Measurements from ENCODE around the gene SOX9. TPM values are rescaled to one million over a fixed set of nuclear protein-coding genes. Genes with fewer than 3 reads are reported as not detected.

SOX9 gene
- total and polyA plus RNA-seq, 4 donors, result 0.42 to 1.7 (median 0.99) TPM

- Histone ChIP-seq H3K27ac (ENCODE audit: low read depth in 1 of 2, low read length in 2 of 2) (no peak overlapping the region), H3K4me3 (ENCODE audit: low read depth in 1 of 3, low read length in 3 of 3) (no peak overlapping the region), H3K27me3 (ENCODE audit: control insufficient read depth in 4 of 4, insufficient read depth in 4 of 4, low read length in 3 of 4) (no peaks in the 10 kb centered on the region), H3K36me3 (ENCODE audit: control insufficient read depth in 4 of 4, insufficient read depth in 3 of 4, low read depth in 1 of 4, low read length in 3 of 4) (no peaks in the 10 kb centered on the region), H3K4me1 (ENCODE audit: control insufficient read depth in 4 of 4, insufficient read depth in 4 of 4, low read length in 3 of 4) (no peaks in the 10 kb centered on the region), H3K9me3 (ENCODE audit: control insufficient read depth in 4 of 4, low read length in 3 of 4) (no peaks in the 10 kb centered on the region), H3K9ac (ENCODE audit: low read depth in 1 of 2, low read length in 2 of 2) (no peak overlapping the region)
- no peak for TF ChIP-seq ATF3 (IDR thresholded peaks at IDR 0.05)
- TF ChIP-seq HNF4G (IDR thresholded peaks at IDR 0.05), result no peak
- TF ChIP-seq EGR1 (IDR thresholded peaks at IDR 0.05; ENCODE audit: low read depth in 2 of 2), result no peak
- TF ChIP-seq GABPA (IDR thresholded peaks at IDR 0.05 in 1 of 2, conservative IDR thresholded peaks at IDR 0.05 in 1 of 2), result no peak
- TF ChIP-seq NR2F2 (IDR thresholded peaks at IDR 0.05), result no peak
- TF ChIP-seq TAF1 (conservative IDR thresholded peaks at IDR 0.05), result no peak
- no peak for TF ChIP-seq JUND (IDR thresholded peaks at IDR 0.05)
- TF ChIP-seq SP1 (IDR thresholded peaks at IDR 0.05), result no peak
- TF ChIP-seq, protein P1, sequence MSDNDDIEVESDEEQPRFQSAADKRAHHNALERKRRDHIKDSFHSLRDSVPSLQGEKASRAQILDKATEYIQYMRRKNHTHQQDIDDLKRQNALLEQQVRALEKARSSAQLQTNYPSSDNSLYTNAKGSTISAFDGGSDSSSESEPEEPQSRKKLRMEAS (IDR thresholded peaks at IDR 0.05), result no peak
- no peak for TF ChIP-seq FOXA2 (IDR thresholded peaks at IDR 0.05)
- no peak for TF ChIP-seq RAD21 (IDR thresholded peaks at IDR 0.05)
- TF ChIP-seq HNF4A (conservative IDR thresholded peaks at IDR 0.05), result no peak
- TF ChIP-seq, protein P2, sequence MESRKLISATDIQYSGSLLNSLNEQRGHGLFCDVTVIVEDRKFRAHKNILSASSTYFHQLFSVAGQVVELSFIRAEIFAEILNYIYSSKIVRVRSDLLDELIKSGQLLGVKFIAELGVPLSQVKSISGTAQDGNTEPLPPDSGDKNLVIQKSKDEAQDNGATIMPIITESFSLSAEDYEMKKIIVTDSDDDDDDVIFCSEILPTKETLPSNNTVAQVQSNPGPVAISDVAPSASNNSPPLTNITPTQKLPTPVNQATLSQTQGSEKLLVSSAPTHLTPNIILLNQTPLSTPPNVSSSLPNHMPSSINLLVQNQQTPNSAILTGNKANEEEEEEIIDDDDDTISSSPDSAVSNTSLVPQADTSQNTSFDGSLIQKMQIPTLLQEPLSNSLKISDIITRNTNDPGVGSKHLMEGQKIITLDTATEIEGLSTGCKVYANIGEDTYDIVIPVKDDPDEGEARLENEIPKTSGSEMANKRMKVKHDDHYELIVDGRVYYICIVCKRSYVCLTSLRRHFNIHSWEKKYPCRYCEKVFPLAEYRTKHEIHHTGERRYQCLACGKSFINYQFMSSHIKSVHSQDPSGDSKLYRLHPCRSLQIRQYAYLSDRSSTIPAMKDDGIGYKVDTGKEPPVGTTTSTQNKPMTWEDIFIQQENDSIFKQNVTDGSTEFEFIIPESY (IDR thresholded peaks at IDR 0.05), result no peak
- no peak for TF ChIP-seq CTCF (IDR thresholded peaks at IDR 0.05; ENCODE audit: low read depth, low read length, missing input control)
- no peak for TF ChIP-seq RXRA (IDR thresholded peaks at IDR 0.05)
- TF ChIP-seq YY1 (IDR thresholded peaks at IDR 0.05), result no peak
- no peak for TF ChIP-seq REST (IDR thresholded peaks at IDR 0.05)
- WGBS, result 72% methylated on average over 15 of the region's 15 CpGs
- DNase-seq (ENCODE audit: low spot score), result no peak
Measured at GRCh38 chr17:72158895-72159885, 38.4 kb downstream of the SOX9 start.
